ENCODE measurements around the gene SERTAD2.

DNA sequence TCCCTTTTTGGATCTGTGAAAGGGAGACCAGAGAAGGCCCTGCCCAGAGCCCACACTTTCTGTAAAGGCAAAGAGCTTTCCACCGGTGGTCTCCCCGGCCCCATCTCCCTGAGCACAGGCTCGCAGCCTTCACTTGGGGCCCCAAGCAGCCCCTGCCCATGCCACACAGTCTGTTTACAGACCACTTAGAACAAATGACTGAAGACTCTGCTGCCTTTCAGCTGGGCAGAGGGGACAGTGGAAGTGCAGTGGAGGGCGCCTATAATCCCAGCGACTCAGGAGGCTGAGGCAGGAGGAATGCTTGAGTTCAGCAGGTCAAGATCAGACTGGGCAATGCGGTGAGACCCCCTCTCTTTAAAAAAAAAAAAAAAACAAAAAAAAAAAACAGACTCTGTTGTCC lies 28.9 kb downstream of the SERTAD2 start:
- TF ChIP-seq CTCF (IDR thresholded peaks at IDR 0.05) = no peak
- TF ChIP-seq POLR2A (IDR thresholded peaks at IDR 0.05) = no peak
- TF ChIP-seq EP300 (IDR thresholded peaks at IDR 0.05) = no peak
